ENCODE results near the gene YKT6. TPM values are rescaled to one million over a fixed set of nuclear protein-coding genes. Genes with fewer than 3 reads are reported as not detected.

The YKT6 gene
- total RNA-seq, 1 donor from 2014 or later = 89.5 TPM

DNA sequence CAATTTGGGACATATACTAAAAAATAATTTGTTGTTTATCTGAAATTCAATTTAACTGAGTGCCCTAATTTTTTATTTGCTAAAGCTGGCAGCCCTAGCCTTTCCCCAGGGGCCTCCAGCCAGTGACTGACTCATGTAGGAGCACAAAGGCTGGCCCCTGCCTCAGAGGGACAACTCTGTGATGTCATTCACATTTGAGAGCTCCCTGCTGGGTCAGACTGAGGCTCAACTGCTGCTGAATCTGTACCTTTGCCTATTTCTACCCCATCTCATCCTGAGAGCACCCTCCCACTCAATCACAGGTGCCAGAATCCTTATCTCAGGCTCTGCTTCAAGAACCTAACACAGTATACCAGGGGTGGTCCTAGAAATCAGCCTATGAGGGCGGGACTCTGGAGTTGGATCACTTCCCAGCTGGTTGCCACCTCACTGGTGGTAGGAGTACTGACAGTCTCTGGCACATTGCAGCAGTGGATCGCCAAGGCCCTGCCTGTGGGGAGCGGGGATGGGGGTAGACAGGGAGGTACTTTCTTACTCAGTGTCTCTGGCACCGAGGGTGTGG lies 23.1 kb upstream of the YKT6 start:
- peaks cover 4% of the 10 kb centered on the region for H3K4me1 Mint-ChIP-seq (ENCODE audit: unreplicated experiment)
- TF ChIP-seq, protein P1, sequence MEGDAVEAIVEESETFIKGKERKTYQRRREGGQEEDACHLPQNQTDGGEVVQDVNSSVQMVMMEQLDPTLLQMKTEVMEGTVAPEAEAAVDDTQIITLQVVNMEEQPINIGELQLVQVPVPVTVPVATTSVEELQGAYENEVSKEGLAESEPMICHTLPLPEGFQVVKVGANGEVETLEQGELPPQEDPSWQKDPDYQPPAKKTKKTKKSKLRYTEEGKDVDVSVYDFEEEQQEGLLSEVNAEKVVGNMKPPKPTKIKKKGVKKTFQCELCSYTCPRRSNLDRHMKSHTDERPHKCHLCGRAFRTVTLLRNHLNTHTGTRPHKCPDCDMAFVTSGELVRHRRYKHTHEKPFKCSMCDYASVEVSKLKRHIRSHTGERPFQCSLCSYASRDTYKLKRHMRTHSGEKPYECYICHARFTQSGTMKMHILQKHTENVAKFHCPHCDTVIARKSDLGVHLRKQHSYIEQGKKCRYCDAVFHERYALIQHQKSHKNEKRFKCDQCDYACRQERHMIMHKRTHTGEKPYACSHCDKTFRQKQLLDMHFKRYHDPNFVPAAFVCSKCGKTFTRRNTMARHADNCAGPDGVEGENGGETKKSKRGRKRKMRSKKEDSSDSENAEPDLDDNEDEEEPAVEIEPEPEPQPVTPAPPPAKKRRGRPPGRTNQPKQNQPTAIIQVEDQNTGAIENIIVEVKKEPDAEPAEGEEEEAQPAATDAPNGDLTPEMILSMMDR (IDR thresholded peaks at IDR 0.05) = no peak
- peaks cover 7% of the 10 kb centered on the region for H3K9me3 Mint-ChIP-seq (ENCODE audit: unreplicated experiment)
- no peak overlapping the region for H3K27ac Mint-ChIP-seq (ENCODE audit: unreplicated experiment)
- no peaks in the 10 kb centered on the region for H3K36me3 Mint-ChIP-seq (ENCODE audit: unreplicated experiment)
- peak; percentile 80 for DNase-seq (ENCODE audit: extremely low spot score, unreplicated experiment)
- H3K27me3 Mint-ChIP-seq (ENCODE audit: unreplicated experiment) = peaks cover 42% of the 10 kb centered on the region
- H3K4me3 Mint-ChIP-seq (ENCODE audit: unreplicated experiment) = no peak overlapping the region

DNA sequence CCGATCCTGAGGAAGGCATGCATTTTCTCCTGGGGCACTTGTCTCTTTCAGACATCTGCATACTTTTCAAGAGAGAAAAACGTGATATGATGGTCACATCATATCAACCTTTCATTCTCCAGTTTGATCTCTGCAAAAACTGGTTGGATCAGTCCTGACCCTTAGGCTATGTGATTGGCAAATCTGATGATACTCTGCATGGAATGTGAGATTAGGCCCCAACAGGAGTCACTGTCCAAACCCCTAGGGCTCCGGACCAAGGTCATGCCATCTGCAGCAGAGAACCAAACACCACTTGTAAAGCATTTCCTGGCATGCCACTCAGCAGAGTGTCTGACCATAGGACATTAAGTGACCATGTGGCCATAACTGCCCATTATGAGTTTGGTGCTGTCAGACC lies 20.1 kb upstream of the YKT6 start:
- no peak overlapping the region for H3K27ac Mint-ChIP-seq (ENCODE audit: unreplicated experiment)
- no peaks in the 10 kb centered on the region for H3K36me3 Mint-ChIP-seq (ENCODE audit: unreplicated experiment)
- peak; percentile 25 for DNase-seq (ENCODE audit: extremely low spot score, unreplicated experiment)
- H3K27me3 Mint-ChIP-seq (ENCODE audit: unreplicated experiment) = peaks cover 15% of the 10 kb centered on the region
- H3K4me3 Mint-ChIP-seq (ENCODE audit: unreplicated experiment) = no peak overlapping the region
- TF ChIP-seq, protein P1 (IDR thresholded peaks at IDR 0.05) = no peak
- no peaks in the 10 kb centered on the region for H3K9me3 Mint-ChIP-seq (ENCODE audit: unreplicated experiment)
- H3K4me1 Mint-ChIP-seq (ENCODE audit: unreplicated experiment) = peaks cover 17% of the 10 kb centered on the region

DNA sequence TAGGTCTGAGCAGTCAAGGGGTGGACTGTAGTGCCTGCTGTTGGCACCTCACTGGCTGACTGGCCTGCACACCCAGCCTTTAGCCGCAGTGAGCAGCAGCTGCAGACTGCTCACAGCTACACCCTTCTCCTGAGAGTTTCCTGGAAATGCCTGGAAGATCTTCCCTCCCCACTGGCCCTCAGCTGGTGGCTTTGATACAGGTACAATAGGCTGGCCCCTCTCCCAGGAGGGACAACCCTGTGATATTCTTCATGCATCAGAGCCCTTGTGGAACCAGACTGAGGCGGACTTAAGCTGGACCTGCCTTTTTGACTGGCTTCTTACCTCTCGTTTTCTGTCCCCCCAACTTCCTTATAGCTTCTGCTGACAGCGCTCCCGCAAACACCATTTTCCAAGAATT lies 18.0 kb upstream of the YKT6 start:
- Mint-ChIP-seq H3K27ac (ENCODE audit: unreplicated experiment) (no peak overlapping the region), H3K27me3 (ENCODE audit: unreplicated experiment) (peaks cover 16% of the 10 kb centered on the region), H3K4me3 (ENCODE audit: unreplicated experiment) (no peak overlapping the region), H3K36me3 (ENCODE audit: unreplicated experiment) (no peaks in the 10 kb centered on the region), H3K4me1 (ENCODE audit: unreplicated experiment) (peaks cover 15% of the 10 kb centered on the region), H3K9me3 (ENCODE audit: unreplicated experiment) (no peaks in the 10 kb centered on the region)
- DNase-seq (ENCODE audit: extremely low spot score, unreplicated experiment) = peak; percentile 59
- TF ChIP-seq, protein P1 (IDR thresholded peaks at IDR 0.05) = no peak

DNA sequence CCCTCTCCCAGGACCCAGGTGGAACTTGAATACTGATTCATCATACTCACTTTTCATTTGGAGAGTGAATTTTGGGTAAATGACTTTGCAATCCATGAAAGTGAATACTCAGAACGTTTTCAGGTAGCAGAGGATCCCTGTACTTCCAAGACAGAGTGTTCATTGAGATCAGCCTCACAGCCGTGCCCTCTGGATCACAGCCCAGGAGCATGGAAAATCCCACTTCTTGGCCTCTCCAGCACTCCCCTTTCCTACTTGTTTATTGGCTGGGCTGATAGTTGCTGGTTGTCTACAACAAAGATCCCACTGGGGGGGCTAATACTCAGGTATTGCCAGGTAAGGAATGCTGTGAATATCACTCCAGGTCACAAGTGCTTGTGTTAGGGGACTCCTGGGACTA lies 17.4 kb upstream of the YKT6 start:
- Mint-ChIP-seq H3K36me3 (ENCODE audit: unreplicated experiment) (no peaks in the 10 kb centered on the region), H3K27ac (ENCODE audit: unreplicated experiment) (no peak overlapping the region), H3K9me3 (ENCODE audit: unreplicated experiment) (no peaks in the 10 kb centered on the region), H3K4me1 (ENCODE audit: unreplicated experiment) (peaks cover 16% of the 10 kb centered on the region), H3K27me3 (ENCODE audit: unreplicated experiment) (peaks cover 16% of the 10 kb centered on the region), H3K4me3 (ENCODE audit: unreplicated experiment) (no peak overlapping the region)
- peak; percentile 59 for DNase-seq (ENCODE audit: extremely low spot score, unreplicated experiment)
- TF ChIP-seq, protein P1 (IDR thresholded peaks at IDR 0.05) = no peak

DNA sequence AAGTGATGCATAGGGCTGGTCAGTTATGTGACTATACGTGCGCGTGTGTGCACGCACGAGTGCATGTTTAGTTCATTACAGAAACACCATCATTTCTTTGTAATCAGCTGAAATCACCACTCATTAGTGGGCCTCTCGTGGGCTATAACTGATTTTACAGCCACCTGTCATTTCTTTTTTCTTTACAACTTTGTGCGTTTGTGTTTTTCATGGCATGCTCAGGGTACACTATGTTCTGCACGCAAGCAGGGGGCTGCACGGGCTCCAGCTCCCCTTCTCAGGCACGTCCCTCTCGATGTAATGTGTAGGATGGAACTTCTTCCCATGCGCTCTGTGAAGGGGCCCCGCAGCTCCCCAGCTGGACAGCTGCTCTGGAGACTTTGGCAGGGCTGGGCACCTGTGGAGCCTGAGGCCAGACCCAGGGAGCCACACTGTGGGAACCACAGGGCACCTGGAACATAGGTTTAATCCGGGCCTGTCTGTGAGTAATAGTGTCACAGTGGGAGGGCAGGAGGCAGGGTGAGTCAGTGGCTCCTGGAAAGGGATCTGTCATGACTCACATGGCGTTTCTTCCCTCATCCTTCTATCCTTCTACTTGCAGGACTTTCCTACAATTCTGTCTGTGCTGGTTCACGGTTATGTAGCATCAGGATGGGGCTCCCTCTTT lies 16.4 kb upstream of the YKT6 start:
- H3K27ac Mint-ChIP-seq (ENCODE audit: unreplicated experiment) = no peak overlapping the region
- H3K9me3 Mint-ChIP-seq (ENCODE audit: unreplicated experiment) = no peaks in the 10 kb centered on the region
- TF ChIP-seq, protein P1 (IDR thresholded peaks at IDR 0.05) = no peak
- no peak overlapping the region for H3K4me3 Mint-ChIP-seq (ENCODE audit: unreplicated experiment)
- H3K4me1 Mint-ChIP-seq (ENCODE audit: unreplicated experiment) = peaks cover 16% of the 10 kb centered on the region
- DNase-seq (ENCODE audit: extremely low spot score, unreplicated experiment) = peak; percentile 84
- no peaks in the 10 kb centered on the region for H3K36me3 Mint-ChIP-seq (ENCODE audit: unreplicated experiment)
- H3K27me3 Mint-ChIP-seq (ENCODE audit: unreplicated experiment) = peaks cover 13% of the 10 kb centered on the region
